ENCODE data around the gene RTL1. TPM values are rescaled to one million over a fixed set of nuclear protein-coding genes. Genes with fewer than 3 reads are reported as not detected.

RTL1 gene
- total RNA-seq, 3 donors from 2014 or later: not detected

- H3K27me3 ChIP-seq: peaks cover 0 to 5% of the 10 kb centered on the region in 2 donors
- no peaks in the 10 kb centered on the region for H3K9me3 ChIP-seq
- H3K27ac ChIP-seq: peak overlapping the region; percentile 26 to 68
- intact Hi-C loops (cut with DNase I; ENCODE audit: low total_unique reads): no loop called here
- H3K4me3 ChIP-seq: no peak overlapping the region
- H3K36me3 ChIP-seq: no peaks in the 10 kb centered on the region
- TF ChIP-seq POLR2AphosphoS5 (IDR thresholded peaks at IDR 0.05): no peak
- TF ChIP-seq, protein P1, sequence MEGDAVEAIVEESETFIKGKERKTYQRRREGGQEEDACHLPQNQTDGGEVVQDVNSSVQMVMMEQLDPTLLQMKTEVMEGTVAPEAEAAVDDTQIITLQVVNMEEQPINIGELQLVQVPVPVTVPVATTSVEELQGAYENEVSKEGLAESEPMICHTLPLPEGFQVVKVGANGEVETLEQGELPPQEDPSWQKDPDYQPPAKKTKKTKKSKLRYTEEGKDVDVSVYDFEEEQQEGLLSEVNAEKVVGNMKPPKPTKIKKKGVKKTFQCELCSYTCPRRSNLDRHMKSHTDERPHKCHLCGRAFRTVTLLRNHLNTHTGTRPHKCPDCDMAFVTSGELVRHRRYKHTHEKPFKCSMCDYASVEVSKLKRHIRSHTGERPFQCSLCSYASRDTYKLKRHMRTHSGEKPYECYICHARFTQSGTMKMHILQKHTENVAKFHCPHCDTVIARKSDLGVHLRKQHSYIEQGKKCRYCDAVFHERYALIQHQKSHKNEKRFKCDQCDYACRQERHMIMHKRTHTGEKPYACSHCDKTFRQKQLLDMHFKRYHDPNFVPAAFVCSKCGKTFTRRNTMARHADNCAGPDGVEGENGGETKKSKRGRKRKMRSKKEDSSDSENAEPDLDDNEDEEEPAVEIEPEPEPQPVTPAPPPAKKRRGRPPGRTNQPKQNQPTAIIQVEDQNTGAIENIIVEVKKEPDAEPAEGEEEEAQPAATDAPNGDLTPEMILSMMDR (IDR thresholded peaks at IDR 0.05): no peak
- TF ChIP-seq POLR2A (IDR thresholded peaks at IDR 0.05): no peak
- peaks cover 0 to 4% of the 10 kb centered on the region in 2 donors for H3K4me1 ChIP-seq
- DNase-seq (ENCODE audit: low spot score in 2 of 2): no peak
These were observed 63.8 kb downstream of the RTL1 start for GRCh38 chr14:100839681-100840111.

DNA sequence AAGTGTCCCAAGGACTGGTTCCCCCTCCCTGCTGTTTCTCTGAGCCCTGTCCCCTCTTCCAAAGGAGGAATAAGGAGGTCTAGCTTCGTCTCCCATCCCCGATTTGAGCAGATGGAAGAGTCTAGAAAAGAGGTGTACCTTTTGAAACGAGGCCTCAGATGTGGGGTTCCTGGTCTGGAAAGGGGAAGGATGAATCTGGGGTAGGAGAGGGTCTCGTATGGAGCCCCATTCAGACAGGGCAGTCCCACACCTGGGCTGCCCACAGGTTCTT lies 64.3 kb downstream of the RTL1 start:
- Histone ChIP-seq H3K4me1 (peaks cover 0 to 4% of the 10 kb centered on the region in 2 donors), H3K27ac (peak overlapping the region; percentile 26 to 68), H3K36me3 (no peaks in the 10 kb centered on the region), H3K9me3 (no peaks in the 10 kb centered on the region), H3K27me3 (peaks cover 0 to 5% of the 10 kb centered on the region in 2 donors), H3K4me3 (no peak overlapping the region)
- TF ChIP-seq, protein P1 (IDR thresholded peaks at IDR 0.05): no peak
- TF ChIP-seq POLR2A (IDR thresholded peaks at IDR 0.05) (no peak), POLR2AphosphoS5 (IDR thresholded peaks at IDR 0.05) (no peak)
- no peak for DNase-seq (ENCODE audit: low spot score in 2 of 2)
- intact Hi-C loops (cut with DNase I; ENCODE audit: low total_unique reads): no loop called here

DNA sequence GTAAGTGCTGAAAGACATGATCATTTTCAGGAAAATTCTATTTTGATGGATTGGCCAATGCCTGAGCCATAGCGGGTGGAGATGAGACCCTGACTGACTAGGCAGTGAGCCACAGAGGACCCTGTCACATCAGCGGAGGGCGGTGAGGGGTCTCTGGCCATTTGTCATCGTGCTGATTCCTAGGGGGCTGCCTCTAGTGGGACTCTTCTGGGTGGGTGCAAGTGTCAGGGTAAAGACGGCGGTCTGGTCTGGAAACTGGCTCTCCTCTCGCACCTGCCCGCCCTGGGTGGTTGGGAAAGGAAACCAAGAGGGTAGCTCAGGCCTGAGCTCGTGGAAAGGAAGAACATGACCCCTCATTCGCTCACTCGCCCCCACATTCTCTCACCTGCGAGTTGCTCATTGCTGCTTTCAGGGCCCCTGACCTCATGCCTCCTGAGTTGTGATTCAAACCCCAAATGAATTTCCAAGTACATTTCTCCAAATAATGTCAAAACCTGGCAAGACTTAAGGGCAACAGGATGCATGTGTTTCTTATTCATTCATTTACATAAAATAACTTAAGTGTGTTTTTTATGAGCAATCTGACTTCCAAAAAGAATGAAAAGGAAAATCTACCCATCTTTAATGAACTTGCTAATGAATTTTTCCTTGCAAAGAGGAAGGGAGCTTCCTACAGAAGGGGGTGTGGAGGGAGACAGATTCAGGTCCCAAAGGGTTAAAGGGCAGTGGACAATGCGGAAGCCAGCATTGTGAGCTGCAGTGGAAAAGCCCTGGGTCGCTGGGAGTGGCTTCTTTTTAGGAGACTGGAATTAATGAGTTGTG lies 64.8 kb downstream of the RTL1 start:
- intact Hi-C loops (cut with DNase I; ENCODE audit: low total_unique reads): no loop called here
- Histone ChIP-seq H3K9me3 (no peaks in the 10 kb centered on the region), H3K36me3 (no peaks in the 10 kb centered on the region), H3K27me3 (peaks cover 0 to 5% of the 10 kb centered on the region in 2 donors), H3K4me1 (peaks cover 0 to 4% of the 10 kb centered on the region in 2 donors), H3K27ac (peak overlapping the region in 1 of 2 donors; percentile 68), H3K4me3 (no peak overlapping the region)
- TF ChIP-seq POLR2A (IDR thresholded peaks at IDR 0.05) (no peak), POLR2AphosphoS5 (IDR thresholded peaks at IDR 0.05) (no peak)
- TF ChIP-seq, protein P1 (IDR thresholded peaks at IDR 0.05): no peak
- no peak for DNase-seq (ENCODE audit: low spot score in 2 of 2)

DNA sequence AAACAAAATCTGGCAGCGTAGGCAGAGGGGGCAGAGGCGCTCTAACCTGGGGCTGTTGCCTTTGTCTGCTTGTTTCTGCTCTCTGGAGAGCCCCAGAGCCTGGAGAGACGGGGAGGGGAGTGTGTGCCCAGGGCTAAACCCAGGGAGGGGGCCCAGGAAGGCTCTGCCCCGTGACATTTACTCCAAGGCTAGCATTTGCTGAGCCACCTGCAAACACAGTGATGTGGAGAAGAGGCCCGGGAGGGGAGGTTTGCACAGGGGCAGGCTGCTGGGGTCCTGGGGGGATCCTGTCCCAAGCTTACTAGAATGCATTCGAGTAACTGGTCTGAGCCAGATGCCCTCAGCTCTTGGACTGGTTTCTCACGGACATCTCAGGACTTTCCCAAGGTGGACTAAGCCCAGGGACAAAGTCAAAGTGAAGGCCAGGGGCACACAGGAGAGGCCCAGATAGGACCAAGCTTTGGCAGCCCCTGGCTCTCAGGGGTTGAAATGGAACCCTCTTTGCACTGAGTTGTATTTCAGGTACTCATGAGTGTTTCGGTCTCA lies 65.6 kb downstream of the RTL1 start:
- H3K27me3 ChIP-seq: peaks cover 0 to 5% of the 10 kb centered on the region in 2 donors
- H3K9me3 ChIP-seq: no peaks in the 10 kb centered on the region
- H3K27ac ChIP-seq: peak overlapping the region in 1 of 2 donors; percentile 58
- peaks cover 0 to 4% of the 10 kb centered on the region in 2 donors for H3K4me1 ChIP-seq
- no peaks in the 10 kb centered on the region for H3K36me3 ChIP-seq
- TF ChIP-seq POLR2A (IDR thresholded peaks at IDR 0.05) (no peak), POLR2AphosphoS5 (IDR thresholded peaks at IDR 0.05) (no peak)
- TF ChIP-seq, protein P1 (IDR thresholded peaks at IDR 0.05): no peak
- DNase-seq (ENCODE audit: low spot score in 2 of 2): no peak
- no peak overlapping the region for H3K4me3 ChIP-seq
- intact Hi-C loops (cut with DNase I; ENCODE audit: low total_unique reads): no loop called here

Data from breast epithelium (tissue), 4 donors.